GM12874 (cell line): ENCODE measurements around the gene PDE11A.

ENCODE experiments used
- CTCF ChIP-seq: IDR thresholded peaks from 2 replicates; pipeline ENCODE4 v1.5.1; 2011; ENCODE audit warnings: low read depth, mild to moderate bottlenecking, control low read depth, low read length, moderate library complexity; ENCODE audit not compliant: insufficient read depth

Gene PDE11A

GRCh38 chr2:177575358-177575757 lies 497.2 kb downstream of the PDE11A start:
- TF ChIP-seq CTCF: no peak

- TF ChIP-seq CTCF: no peak
Observed at GRCh38 chr2:177574356-177574755, 498.2 kb downstream of the PDE11A start.
